Caco-2 (cell line): Measurements from ENCODE around the gene ZNF555. TPM values are rescaled to one million over a fixed set of nuclear protein-coding genes. Genes with fewer than 3 reads are reported as not detected.

Experiments used
- BruUV-seq: library from RNA; stranded (reverse); fragments of 400-500 nt; replicated peaks from 2 replicates; lab custom pipeline; 2021; lab: Mats Ljungman, UMichigan
- CTCF ChIA-PET: fragments of 300-600 bp; sonication (Branson Sonifier 250); formaldehyde crosslinking; loops from one replicate; lab custom pipeline; 2022; ENCODE audit warnings: antibody characterized with exemption; lab: Charles Lee
- POLR2A ChIA-PET: fragments of 300-600 bp; sonication (Branson Sonifier 250); formaldehyde crosslinking; loops from one replicate; lab custom pipeline; 2022; ENCODE audit warnings: antibody characterized with exemption; lab: Charles Lee
- DNase-seq, 2 experiments: peaks; one replicate each; pipeline versions ENCODE4 v3.0.0 to v3.0.0-alpha.2; 2020 to 2022
- H3K27me3 ChIP-seq: replicated peaks from 2 replicates; pipeline ENCODE4 v1.6.0; 2011; ENCODE audit warnings: low read length; ENCODE audit not compliant: control insufficient read depth, insufficient read depth
- H3K36me3 ChIP-seq: 2 replicates; pipeline ENCODE4 v1.5.1; 2011; ENCODE audit warnings: low read length; ENCODE audit not compliant: control insufficient read depth, insufficient read depth
- H3K4me1 ChIP-seq: fragments of 250-450 bp; sonication (Bioruptor Pico); 2 replicates; pipeline ENCODE4 v1.5.1; 2020; ENCODE audit warnings: mild to moderate bottlenecking
- H3K4me3 ChIP-seq: 2 replicates; pipeline ENCODE4 v1.5.1; 2011; ENCODE audit warnings: low read depth, mild to moderate bottlenecking, control low read depth, low read length
- H3K9me3 ChIP-seq: fragments of 250-450 bp; sonication (Bioruptor Pico); 2 replicates; pipeline ENCODE4 v1.5.1; 2020; ENCODE audit warnings: mild to moderate bottlenecking, moderate library complexity
- H3K27ac Mint-ChIP-seq: one replicate; pipeline ENCODE4 v1.8.0; 2022; ENCODE audit warnings: mixed read lengths; ENCODE audit not compliant: unreplicated experiment
- H3K27me3 Mint-ChIP-seq: one replicate; pipeline ENCODE4 v1.8.0; 2022; ENCODE audit warnings: mixed read lengths; ENCODE audit not compliant: insufficient read depth, unreplicated experiment
- H3K36me3 Mint-ChIP-seq: one replicate; pipeline ENCODE4 v1.8.0; 2022; ENCODE audit warnings: mild to moderate bottlenecking, mixed read lengths; ENCODE audit not compliant: insufficient read depth, unreplicated experiment
- H3K4me1 Mint-ChIP-seq: one replicate; pipeline ENCODE4 v1.8.0; 2022; ENCODE audit warnings: low read depth, mixed read lengths; ENCODE audit not compliant: unreplicated experiment
- H3K4me3 Mint-ChIP-seq: one replicate; pipeline ENCODE4 v1.8.0; 2022; ENCODE audit warnings: mild to moderate bottlenecking, moderate library complexity, mixed read lengths; ENCODE audit not compliant: unreplicated experiment
- H3K9me3 Mint-ChIP-seq: one replicate; pipeline ENCODE4 v1.8.0; 2022; ENCODE audit warnings: mixed read lengths; ENCODE audit not compliant: unreplicated experiment
- CTCF ChIP-seq, 2 experiments: fragments of 200-600 bp in 1 of 2; IDR thresholded peaks; 1 replicate in 1 of 2; 2 replicates in 1 of 2; pipeline versions ENCODE4 v1.5.1 to v1.8.0; 2011 to 2022; ENCODE audit warnings: antibody characterized with exemption in 1 of 2, control low read depth in 1 of 2, inconsistent platforms in 1 of 2, low read depth in 1 of 2, low read length in 1 of 2, mild to moderate bottlenecking in 1 of 2, moderate library complexity in 1 of 2; ENCODE audit not compliant: insufficient read depth in 1 of 2, severe bottlenecking in 1 of 2, unreplicated experiment in 1 of 2
- intact Hi-C: fragments of 100-400 bp; cut with micrococcal nuclease; formaldehyde crosslinking; loops from one replicate; pipeline ENCODE4 v1.10.0; 2022; ENCODE audit not compliant: unreplicated experiment
- total RNA-seq: library from RNA; stranded (reverse); gene quantifications from 2 replicates; pipeline ENCODE4 v1.2.3, GENCODE V29; 2022

ZNF555 gene
- total RNA-seq, 1 experiment from 2014 or later: 4.7 TPM

GRCh38 chr19:2852598-2852997 lies 11.3 kb downstream of the ZNF555 start:
- H3K36me3 ChIP-seq: peaks cover 9% of the 10 kb centered on the region
- H3K9me3 Mint-ChIP-seq: peaks cover 33% of the 10 kb centered on the region
- DNase-seq: no peak

DNA sequence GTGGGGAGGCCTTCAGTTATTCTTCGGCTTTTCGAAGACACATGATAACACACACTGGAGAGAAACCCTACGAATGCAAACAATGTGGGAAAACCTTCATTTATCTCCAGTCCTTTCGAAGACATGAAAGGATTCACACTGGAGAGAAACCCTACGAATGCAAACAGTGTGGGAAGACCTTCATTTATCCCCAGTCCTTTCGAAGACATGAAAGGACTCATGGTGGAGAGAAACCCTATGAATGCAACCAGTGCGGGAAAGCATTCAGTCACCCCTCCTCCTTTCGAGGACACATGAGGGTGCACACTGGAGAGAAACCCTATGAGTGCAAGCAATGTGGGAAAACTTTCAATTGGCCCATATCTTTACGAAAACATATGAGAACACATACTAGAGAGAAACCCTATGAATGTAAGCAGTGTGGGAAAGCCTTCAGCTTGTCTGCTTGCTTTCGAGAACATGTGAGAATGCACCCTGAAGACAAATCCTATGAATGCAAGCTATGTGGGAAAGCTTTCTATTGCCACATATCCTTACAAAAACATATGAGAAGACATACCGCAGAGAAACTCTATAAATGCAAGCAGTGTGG lies 11.8 kb downstream of the ZNF555 start:
- intact Hi-C loops: no loop called here
- Histone ChIP-seq H3K36me3 (peaks cover 9% of the 10 kb centered on the region), H3K9me3 (peaks cover 24% of the 10 kb centered on the region), H3K4me3 (no peak overlapping the region), H3K27me3 (no peaks in the 10 kb centered on the region), H3K4me1 (no peaks in the 10 kb centered on the region)
- Mint-ChIP-seq H3K27ac (no peak overlapping the region), H3K4me1 (no peaks in the 10 kb centered on the region), H3K4me3 (no peak overlapping the region), H3K36me3 (peaks cover 51% of the 10 kb centered on the region), H3K9me3 (peaks cover 33% of the 10 kb centered on the region), H3K27me3 (no peaks in the 10 kb centered on the region)
- CTCF ChIA-PET: no interaction called here
- DNase-seq: no peak
- POLR2A ChIA-PET: no interaction called here
- no peak for TF ChIP-seq CTCF (IDR thresholded peaks at IDR 0.05; ENCODE audit: insufficient read depth in 1 of 2, low read depth in 1 of 2, low read length in 1 of 2, severe bottlenecking in 1 of 2, unreplicated experiment in 1 of 2)
- no TSS peak for BruUV-seq

More at GRCh38 chr19:2852598-2852997, 11.3 kb downstream of the ZNF555 start:
- no TSS peak for BruUV-seq
- Mint-ChIP-seq H3K27ac (no peak overlapping the region), H3K27me3 (no peaks in the 10 kb centered on the region), H3K4me1 (no peaks in the 10 kb centered on the region), H3K4me3 (no peak overlapping the region), H3K36me3 (peaks cover 51% of the 10 kb centered on the region)
- CTCF ChIA-PET: no interaction called here
- H3K27me3 ChIP-seq: no peaks in the 10 kb centered on the region
- H3K9me3 ChIP-seq: peaks cover 24% of the 10 kb centered on the region
- no peaks in the 10 kb centered on the region for H3K4me1 ChIP-seq
- no peak overlapping the region for H3K4me3 ChIP-seq
- intact Hi-C loops: no loop called here
- TF ChIP-seq CTCF (IDR thresholded peaks at IDR 0.05; ENCODE audit: insufficient read depth in 1 of 2, low read depth in 1 of 2, low read length in 1 of 2, severe bottlenecking in 1 of 2, unreplicated experiment in 1 of 2): no peak
- POLR2A ChIA-PET: no interaction called here

DNA sequence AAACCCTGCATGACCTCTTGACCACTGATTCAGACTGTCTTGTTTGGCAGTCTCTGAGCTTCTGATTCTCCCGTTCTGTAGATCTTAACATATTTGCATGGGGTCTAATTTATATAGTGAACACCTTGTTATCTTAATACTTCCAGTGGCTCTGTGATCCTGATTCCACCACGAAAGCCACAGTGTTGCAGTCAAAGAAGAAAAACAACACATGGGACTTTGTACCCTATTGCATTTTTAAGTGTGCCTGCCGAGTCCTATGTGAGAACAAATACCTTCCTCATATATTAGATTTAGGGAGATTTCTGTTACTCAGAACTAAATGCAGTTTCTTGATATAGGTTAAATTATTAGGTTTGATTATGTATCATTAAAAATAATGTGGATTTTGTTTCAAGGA lies 13.6 kb downstream of the ZNF555 start:
- no peaks in the 10 kb centered on the region for H3K4me1 Mint-ChIP-seq
- peaks cover 32% of the 10 kb centered on the region for H3K9me3 Mint-ChIP-seq
- peaks cover 24% of the 10 kb centered on the region for H3K9me3 ChIP-seq
- H3K36me3 ChIP-seq: peaks cover 9% of the 10 kb centered on the region
- no peak overlapping the region for H3K4me3 ChIP-seq
- no peak overlapping the region for H3K4me3 Mint-ChIP-seq
- ChIA-PET CTCF (no interaction called here), POLR2A (no interaction called here)
- no peaks in the 10 kb centered on the region for H3K4me1 ChIP-seq
- peaks cover 54% of the 10 kb centered on the region for H3K36me3 Mint-ChIP-seq
- no peak overlapping the region for H3K27ac Mint-ChIP-seq
- no peak for TF ChIP-seq CTCF (IDR thresholded peaks at IDR 0.05; ENCODE audit: insufficient read depth in 1 of 2, low read depth in 1 of 2, low read length in 1 of 2, severe bottlenecking in 1 of 2, unreplicated experiment in 1 of 2)
- H3K27me3 Mint-ChIP-seq: no peaks in the 10 kb centered on the region
- intact Hi-C loops: no loop called here
- no peak for DNase-seq
- H3K27me3 ChIP-seq: no peaks in the 10 kb centered on the region
- BruUV-seq: no TSS peak
